ENCODE measurements around the gene PCDHB5.
A peak's percentile ranks its signal among the peaks of the same experiment; 100 is the strongest.

GRCh38 chr5:141172381-141173204, 37.6 kb downstream of the PCDHB5 start, which contains the start of gene PCDHB7:
- TF ChIP-seq MYC (IDR thresholded peaks at IDR 0.05; ENCODE audit: low read depth, low read length), result no peak
- peak; percentile 70 for TF ChIP-seq CTCF (IDR thresholded peaks at IDR 0.05; ENCODE audit: low read depth, low read length)
- no peak for TF ChIP-seq POLR2A (IDR thresholded peaks at IDR 0.05; ENCODE audit: extremely low read depth, insufficient read length)
- no peak for TF ChIP-seq MAX (IDR thresholded peaks at IDR 0.05; ENCODE audit: low read depth, low read length)
